SKM-1 treated with dmso at 0.1 percent for 144 hours (cell line): ENCODE measurements around the gene UHRF1.
A peak's percentile ranks its signal among the peaks of the same experiment; 100 is the strongest.

Experiments
- DNase-seq: peaks from one replicate; lab custom pipeline; 2025; ENCODE audit not compliant: unreplicated experiment; lab: John Stamatoyannopoulos, UW

The UHRF1 gene

GRCh38 chr19:4897146-4897545, 12.2 kb upstream of the UHRF1 start:
- DNase-seq = no peak

GRCh38 chr19:4900879-4901278, 8.4 kb upstream of the UHRF1 start:
- DNase-seq = peak; percentile 84

DNA sequence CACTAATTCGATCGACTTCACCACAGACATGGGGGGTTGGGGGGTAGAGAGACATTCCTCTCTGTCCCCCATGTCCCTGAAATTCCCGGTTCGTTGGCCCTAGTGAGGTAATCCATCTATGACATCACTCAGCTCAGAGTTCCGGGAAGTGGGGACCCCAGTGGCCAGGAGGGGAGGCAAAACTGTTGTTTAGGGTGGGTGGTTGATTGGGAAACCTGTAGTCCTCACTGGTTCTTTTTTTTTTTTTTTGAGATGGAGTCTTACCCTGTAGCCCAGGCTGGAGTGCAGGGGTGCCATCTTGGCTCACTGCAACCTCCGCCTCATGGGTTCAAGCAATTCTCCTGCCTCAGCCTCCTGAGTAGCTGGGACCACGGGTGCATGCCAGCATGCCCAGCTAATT, 6.5 kb upstream of the UHRF1 start, which contains the start of gene ARRDC5:
TSS of gene ARRDC5 (minus strand) at position 101 of the 400 bp plus-strand sequence. CDS start at position 30, 71 bp downstream.
- no peak for DNase-seq

DNA sequence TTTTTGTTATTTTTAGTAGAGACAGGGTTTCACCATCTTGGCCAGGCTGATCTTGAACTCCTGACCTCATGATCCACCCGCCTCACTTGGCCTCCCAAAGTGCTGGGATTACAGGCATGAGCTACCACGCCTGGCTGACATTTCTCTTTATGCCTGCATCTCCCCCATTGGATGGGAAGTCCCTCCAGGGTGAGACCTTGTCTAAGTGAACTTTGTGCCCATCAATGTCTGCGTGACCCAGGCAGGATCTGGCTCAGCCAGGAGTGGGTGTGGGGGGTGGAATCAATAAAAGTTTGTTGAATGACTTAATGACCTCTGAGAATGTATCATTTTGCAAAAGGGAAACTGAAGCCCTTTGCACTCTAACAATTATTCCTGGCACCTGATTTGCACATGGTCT, 4.8 kb upstream of the UHRF1 start:
- DNase-seq = no peak

DNA sequence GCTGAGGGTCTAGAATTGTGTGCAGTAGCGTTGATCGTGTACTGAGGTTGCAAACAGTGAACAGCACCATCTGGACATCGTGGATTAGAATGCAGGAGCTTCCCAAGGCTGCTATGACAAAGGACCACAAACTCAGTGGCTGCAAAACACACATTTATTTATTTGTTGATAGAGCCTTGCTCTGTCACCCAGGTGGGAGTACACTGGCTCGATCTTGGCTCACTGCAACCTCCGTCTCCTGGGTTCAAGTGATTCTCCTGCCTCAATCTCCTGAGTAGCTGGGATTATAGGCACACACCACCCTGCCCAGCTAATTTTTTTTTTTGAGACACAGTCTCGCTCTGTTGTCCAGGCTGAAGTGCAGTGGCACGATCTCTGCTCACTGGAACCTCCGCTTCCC, 2.3 kb upstream of the UHRF1 start:
- DNase-seq = no peak

DNA sequence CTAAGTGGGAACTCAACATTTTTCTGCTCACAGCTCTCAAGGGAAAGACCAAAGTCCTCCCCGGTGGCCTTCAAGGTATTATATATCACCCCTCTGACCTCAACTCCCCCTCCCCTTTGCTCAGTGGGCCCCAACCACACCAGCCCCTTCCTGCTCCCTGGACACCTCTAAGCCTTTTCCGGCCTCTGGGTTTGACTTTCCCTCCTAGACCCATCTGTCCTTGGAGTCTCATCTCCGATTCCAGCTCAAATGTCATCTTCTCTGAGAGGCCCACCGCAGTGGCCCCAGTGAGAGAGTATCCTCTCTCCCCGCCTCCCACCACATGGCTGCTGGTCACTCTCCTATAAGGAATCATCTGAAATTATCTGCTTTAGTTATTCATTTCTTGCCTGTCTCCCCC, 941 bp upstream of the UHRF1 start:
- no peak for DNase-seq

DNA sequence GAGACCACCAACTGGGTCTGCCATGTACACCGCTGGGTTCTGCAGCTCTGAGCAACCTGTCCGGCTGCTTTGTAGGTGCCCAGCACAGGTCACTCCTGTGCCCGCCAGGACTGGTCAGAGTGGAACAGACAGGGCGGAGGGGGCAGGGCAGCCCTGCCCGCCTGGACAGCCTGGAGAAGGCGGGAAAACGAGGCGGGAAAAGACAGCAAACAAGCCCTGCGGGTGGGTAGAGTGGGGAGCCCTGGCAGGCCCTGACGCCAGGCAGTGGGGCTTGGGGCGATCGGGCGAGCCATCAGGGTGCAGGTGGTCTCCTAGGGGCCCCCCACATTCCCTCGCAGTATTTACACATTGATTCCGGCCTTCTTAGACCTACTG, 533 bp upstream of the UHRF1 start:
- DNase-seq = no peak

GRCh38 chr19:4909897-4910593, 744 bp downstream of the UHRF1 start:
- peak; percentile 95 for DNase-seq

- DNase-seq = peak; percentile 77
Measured at GRCh38 chr19:4910594-4911281, 1.4 kb downstream of the UHRF1 start.

DNA sequence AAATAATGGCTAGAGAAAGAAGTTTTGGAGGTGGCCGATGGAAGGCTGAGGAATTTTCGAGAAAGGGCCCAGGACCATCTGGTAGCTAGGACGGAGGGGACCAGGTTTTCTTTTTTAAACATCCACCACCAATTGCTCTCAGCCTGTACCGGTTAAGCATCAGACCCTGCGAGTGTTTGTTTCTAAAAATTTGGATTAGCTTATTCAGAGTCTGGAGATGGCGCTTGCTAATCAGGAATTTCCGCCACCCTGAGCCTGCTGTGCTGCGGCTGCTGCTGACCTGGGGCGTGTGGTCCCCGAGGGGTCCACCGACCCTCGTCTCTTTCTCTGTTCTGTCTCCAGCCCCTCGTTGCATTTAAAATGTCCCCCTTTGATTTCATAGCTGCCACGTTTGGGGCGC, 2.0 kb downstream of the UHRF1 start:
- no peak for DNase-seq

DNA sequence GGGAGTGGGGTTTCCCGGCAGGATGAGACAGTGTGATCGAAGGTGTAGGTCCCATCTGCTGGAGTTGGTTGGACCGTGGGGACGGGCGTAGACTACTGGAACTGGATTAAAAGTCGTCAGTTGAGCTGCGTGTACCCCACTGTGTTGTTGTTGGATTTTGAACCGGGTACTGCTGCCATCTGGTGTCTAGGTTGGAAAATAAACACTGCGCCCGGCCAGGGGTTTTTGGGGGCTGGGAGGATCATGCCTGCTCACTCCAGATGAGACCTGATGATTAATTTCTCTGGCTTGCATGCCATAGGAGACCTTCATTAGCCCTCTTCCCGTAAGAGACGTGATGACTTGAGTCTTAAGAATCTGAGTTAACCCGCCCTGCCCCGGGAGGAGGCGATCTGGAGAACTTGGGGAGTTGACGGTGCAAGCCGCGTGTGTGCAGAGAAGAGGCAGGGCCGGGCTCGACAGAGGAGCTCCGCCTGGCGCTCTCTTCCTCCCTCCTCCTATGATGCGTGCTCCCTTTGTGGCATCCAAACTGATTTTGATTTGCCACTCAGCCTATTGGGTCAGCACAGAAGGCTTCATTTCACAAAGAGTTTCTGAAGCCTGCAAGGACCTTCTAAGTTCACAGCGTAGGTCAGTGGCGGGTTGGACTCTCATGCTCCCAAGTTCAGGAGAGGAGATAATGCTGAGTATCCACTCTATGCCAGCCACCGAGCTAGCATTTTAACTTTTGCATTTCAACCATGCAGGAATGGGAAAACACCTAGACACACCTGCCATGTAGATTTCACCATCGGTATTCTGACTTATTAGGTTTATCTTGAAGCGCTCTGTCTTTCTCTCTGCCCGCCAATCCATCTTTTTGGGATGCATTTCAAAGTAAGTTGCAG, 2.7 kb downstream of the UHRF1 start:
- no peak for DNase-seq

DNA sequence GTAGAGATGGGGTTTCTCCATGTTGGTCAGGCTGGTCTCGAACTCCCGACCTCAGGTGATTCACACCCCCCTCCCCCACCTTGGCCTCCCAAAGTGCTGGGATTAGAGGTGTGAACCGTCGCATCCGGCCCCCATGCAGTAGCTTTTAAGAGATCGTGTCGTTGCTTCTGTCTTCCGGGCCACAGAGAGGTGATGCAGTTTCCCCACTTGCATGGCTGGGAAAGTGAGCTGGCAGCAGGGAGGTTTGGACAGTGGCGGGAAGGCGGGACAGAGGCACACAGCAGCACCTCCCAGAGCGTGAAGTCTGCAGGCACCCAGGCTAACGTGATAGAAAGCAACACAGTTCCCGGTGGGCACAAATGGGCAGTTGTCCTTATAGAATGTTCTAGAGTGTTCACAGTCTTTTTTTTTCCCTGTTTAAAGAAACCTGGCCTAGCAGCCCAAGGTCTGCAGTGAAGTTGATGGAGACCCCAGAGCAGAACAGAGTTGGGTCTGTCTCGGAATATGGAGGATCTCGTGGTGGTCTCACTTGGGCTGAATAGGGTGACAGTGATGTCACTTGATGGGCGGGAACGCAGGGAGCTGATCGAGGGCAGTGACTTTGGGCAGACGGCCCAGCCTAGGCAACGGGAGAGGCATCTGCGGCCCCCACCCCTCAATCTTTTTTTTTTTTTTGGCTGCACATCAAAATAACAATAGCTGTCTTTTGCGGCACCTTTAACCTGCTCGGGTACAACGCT, 4.9 kb downstream of the UHRF1 start:
- no peak for DNase-seq

DNA sequence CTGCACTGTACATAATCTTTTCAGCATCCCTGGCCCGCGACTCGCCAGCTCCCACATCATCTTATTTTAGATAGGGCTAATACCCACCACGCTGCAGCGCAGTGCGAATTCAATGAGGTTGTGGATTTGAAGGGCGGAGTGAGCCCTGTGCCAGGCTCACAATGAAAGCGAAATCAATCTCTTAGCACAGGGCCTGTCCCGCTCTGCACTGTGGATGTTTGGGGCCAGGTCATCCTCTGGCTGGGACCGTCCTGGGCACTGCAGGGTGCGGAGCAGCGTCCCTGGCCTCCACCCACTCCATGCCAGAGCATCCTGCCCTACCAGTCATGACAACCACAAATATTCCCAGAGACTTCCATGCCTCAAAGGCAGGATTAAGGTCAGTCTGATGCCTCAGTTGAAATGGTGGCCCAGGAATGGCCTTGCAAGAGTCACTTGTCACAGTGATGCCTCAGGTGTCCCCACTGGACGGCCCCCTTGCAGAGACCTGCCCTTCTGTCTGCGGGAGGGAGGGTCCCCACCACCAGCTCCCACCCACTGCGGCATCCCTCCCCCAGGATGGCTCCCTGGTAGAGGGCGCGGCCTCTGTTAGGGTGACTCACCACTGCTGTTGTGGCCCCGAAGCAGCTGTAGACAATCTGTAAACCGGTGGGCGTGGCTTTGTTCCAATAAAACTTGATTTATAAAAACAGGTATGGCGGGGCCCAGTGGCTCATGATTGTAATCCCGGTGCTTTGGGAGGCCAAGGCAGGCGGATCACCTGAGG, 5.6 kb downstream of the UHRF1 start:
- DNase-seq = no peak

DNA sequence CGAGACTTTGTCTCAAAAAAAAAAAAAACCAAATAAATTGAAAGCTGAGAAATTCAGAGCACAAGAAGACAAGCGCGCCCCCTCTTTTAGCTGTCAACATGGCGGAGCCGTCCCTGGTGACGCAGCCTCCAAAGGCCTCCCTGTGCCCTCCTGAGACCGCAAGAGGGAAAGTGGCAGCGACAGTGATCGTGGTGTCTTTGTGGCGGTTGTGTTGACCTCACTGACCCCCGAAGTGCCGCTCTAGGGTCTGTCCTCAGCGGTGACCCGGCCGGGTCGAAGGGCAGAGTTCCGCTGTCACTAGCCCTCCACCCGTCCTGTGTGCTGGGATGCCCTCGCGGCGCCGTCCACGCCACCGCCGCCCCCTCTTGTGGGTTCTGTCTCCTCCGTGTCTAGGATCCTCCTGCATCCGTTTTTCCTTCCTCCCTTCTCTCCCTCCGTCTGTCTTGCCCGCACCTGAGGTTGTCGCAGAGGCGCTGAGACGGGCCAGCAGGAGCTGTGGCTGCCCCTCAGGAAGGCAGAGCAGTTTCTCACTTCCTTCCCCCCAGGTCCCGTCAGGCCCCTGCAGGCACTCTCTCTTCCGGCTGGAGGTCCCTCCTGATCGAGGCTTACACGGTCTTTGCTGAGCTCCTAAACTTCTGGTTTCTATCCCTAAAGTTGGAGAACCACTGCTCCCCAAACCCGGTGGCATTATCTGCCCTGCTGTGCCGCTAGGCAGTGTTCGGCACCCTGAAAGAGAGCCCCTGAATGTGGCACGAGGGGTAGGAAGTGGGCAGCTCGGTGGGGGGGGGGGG, 7.2 kb downstream of the UHRF1 start:
- DNase-seq = no peak

DNA sequence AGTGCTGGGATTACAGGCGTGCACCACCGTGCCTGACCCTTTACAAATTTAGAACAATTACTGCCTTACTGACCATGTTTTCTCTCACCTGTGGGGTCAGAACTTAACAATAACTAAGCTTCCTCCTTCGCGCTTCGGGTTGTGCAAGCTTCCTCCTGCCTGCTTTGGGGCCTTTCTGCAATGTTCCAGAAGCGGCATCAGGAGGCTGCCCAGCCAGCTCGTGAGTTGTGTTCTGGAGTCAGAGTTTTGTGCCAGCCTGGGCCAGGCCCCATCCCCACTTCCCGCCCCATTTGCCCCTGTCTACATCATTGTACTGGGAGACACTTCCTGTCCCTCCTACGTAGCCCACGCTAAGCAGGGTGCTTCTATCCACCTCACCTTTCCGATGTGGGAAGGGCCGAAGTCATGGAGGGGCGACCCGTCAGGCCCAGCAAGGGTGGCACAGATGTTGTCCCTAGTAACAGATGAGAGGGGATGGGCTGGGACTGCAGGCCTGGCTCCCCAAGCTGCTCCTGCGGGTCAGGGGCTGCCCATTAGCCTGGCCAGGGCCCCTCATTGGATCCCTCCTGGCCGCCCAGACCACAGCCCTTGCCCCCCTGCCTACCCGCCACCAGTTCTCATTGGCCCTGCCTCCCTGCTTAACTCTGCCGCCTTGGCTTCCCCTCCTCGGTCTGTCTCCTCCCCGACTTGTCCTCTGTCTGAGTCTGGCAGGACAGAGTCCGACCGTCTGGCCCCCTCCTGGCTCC, 13.4 kb downstream of the UHRF1 start:
- DNase-seq = peak; percentile 62

DNA sequence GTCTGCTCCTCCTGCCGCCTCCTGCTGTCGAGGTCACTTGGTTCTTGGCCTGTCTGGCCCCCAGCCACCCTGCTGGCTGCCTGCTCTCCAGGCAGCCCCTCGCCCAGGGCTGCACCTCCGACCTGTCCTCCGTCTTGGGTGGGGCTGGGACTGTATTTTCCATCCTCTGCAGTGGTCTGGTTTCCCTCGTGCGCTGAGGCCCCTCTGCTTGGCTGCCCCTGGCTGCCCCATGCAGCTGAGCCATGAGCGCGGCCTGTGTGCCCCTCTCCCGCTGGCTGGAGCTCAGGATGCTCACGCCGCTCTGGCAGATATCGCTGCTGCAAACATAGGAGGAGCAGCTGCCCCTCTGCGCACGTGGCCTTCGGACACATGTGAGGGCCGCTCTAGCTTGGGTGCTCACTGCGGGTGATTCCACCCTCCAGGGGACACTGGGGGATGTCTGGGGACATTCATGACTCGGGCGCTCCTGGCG, 14.0 kb downstream of the UHRF1 start:
- no peak for DNase-seq

GRCh38 chr19:4929186-4929585, 19.9 kb downstream of the UHRF1 start:
- DNase-seq = no peak

GRCh38 chr19:4930664-4931063, 21.4 kb downstream of the UHRF1 start:
- DNase-seq = no peak

DNA sequence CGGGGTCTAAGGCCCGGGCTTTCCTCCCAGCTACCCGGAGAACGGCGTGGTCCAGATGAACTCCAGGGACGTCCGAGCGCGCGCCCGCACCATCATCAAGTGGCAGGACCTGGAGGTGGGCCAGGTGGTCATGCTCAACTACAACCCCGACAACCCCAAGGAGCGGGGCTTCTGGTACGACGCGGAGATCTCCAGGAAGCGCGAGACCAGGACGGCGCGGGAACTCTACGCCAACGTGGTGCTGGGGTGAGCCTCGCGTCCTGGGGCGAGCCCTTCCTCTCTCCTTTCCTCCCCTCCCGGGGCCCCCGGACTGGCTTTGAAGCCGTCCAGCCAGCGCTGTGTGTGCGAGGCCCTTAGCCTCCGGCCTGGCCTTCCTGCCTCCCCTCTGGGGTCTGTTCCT, 23.4 kb downstream of the UHRF1 start:
- no peak for DNase-seq
